NCI-H2081 (cell line): ENCODE measurements around the gene TRIM7.

Experiments used
- DNase-seq, 2 experiments: peaks; one replicate each; lab custom pipeline; 2025; lab: John Stamatoyannopoulos, UW

The TRIM7 gene

GRCh38 chr5:181204826-181205760 is at the start of gene TRIM7:
TRIM7 (minus strand) TSS chr5:181205196; CDS start chr5:181205110, 86 bp downstream.
- DNase-seq = no peak

- no peak for DNase-seq
Measured at GRCh38 chr5:181248277-181248676, 43.3 kb upstream of the TRIM7 start.

GRCh38 chr5:181246276-181247049 is 41.5 kb upstream of the TRIM7 start:
- DNase-seq = no peak

GRCh38 chr5:181245427-181246275 is 40.7 kb upstream of the TRIM7 start:
- no peak for DNase-seq

GRCh38 chr5:181243564-181244343 is 38.8 kb upstream of the TRIM7 start, which contains the start of gene RACK1:
RACK1 (minus strand) TSS chr5:181243906; CDS start chr5:181243800, 106 bp downstream.
- no peak for DNase-seq

- DNase-seq = no peak
Measured at GRCh38 chr5:181243018-181243563, 38.1 kb upstream of the TRIM7 start.

GRCh38 chr5:181242031-181242451 is 37.0 kb upstream of the TRIM7 start:
- no peak for DNase-seq

GRCh38 chr5:181241393-181241975 is 36.5 kb upstream of the TRIM7 start:
- no peak for DNase-seq

GRCh38 chr5:181239062-181239663 is 34.2 kb upstream of the TRIM7 start:
- DNase-seq = no peak

- DNase-seq = no peak
Measured at GRCh38 chr5:181237729-181238385, 32.9 kb upstream of the TRIM7 start.

GRCh38 chr5:181236954-181237641 is 32.1 kb upstream of the TRIM7 start:
- no peak for DNase-seq

- DNase-seq = no peak
Measured at GRCh38 chr5:181236471-181236870, 31.5 kb upstream of the TRIM7 start.

- no peak for DNase-seq
Measured at GRCh38 chr5:181235689-181236366, 30.8 kb upstream of the TRIM7 start.

GRCh38 chr5:181235323-181235688 is 30.3 kb upstream of the TRIM7 start:
- no peak for DNase-seq

GRCh38 chr5:181234455-181235306 is 29.7 kb upstream of the TRIM7 start:
- DNase-seq = no peak

- DNase-seq = no peak
Measured at GRCh38 chr5:181233801-181234454, 28.9 kb upstream of the TRIM7 start.
